PC-9 (cell line): Measurements from ENCODE around the gene AUTS2. TPM values are rescaled to one million over a fixed set of nuclear protein-coding genes. Genes with fewer than 3 reads are reported as not detected.

Source experiments
- BruUV-seq: library from RNA; stranded (reverse); fragments of 400-500 nt; replicated peaks from 2 replicates; lab custom pipeline; 2021; lab: Mats Ljungman, UMichigan
- CTCF ChIA-PET: fragments of 300-600 bp; sonication (Branson Sonifier 250); formaldehyde crosslinking; loops from one replicate; lab custom pipeline; 2022; ENCODE audit warnings: antibody characterized with exemption; lab: Charles Lee
- POLR2A ChIA-PET: fragments of 300-600 bp; sonication (Branson Sonifier 250); formaldehyde crosslinking; loops from one replicate; lab custom pipeline; 2022; ENCODE audit warnings: antibody characterized with exemption; ENCODE audit not compliant: unreplicated experiment; lab: Charles Lee
- DNase-seq, 2 experiments: peaks; one replicate each; pipeline versions ENCODE4 v3.0.0 to v3.0.0-alpha.2; 2015 to 2022; ENCODE audit warnings: mixed read lengths in 1 of 2
- H2AFZ ChIP-seq: fragments of 200-600 bp; sonication (generic); 2 replicates; pipeline ENCODE4 v1.8.1; 2017; ENCODE audit warnings: antibody characterized with exemption
- H3F3A ChIP-seq: fragments of 200-600 bp; sonication (generic); 2 replicates; pipeline ENCODE4 v1.8.1; 2017; ENCODE audit warnings: antibody characterized with exemption, mild to moderate bottlenecking, low read depth; ENCODE audit not compliant: insufficient read depth
- H3K27ac ChIP-seq: fragments of 200-600 bp; sonication (generic); 2 replicates; pipeline ENCODE4 v1.6.1; 2016; ENCODE audit warnings: mixed run types
- H3K27me3 ChIP-seq: fragments of 200-600 bp; sonication (generic); 2 replicates; pipeline ENCODE4 v1.6.1; 2016; ENCODE audit warnings: low read depth, mixed run types; ENCODE audit not compliant: insufficient read depth
- H3K36me3 ChIP-seq: fragments of 200-600 bp; sonication (generic); 2 replicates; pipeline ENCODE4 v1.6.1; 2016; ENCODE audit warnings: low read depth, mixed run types
- H3K4me1 ChIP-seq: fragments of 200-600 bp; sonication (generic); replicated peaks from 2 replicates; pipeline ENCODE4 v1.6.1; 2016; ENCODE audit warnings: mixed run types; ENCODE audit not compliant: insufficient read depth
- H3K4me2 ChIP-seq: fragments of 200-600 bp; sonication (generic); 2 replicates; pipeline ENCODE4 v1.6.1; 2017; ENCODE audit warnings: mixed run types
- H3K4me3 ChIP-seq: fragments of 200-600 bp; sonication (generic); 2 replicates; pipeline ENCODE4 v1.6.1; 2016; ENCODE audit warnings: mixed run types
- H3K79me2 ChIP-seq: fragments of 200-600 bp; sonication (generic); 2 replicates; pipeline ENCODE4 v1.6.1; 2017; ENCODE audit warnings: low read depth, mixed run types
- H3K9me2 ChIP-seq: fragments of 200-600 bp; sonication (generic); 2 replicates; pipeline ENCODE4 v1.8.1; 2017; ENCODE audit warnings: mild to moderate bottlenecking; ENCODE audit not compliant: insufficient read depth
- H3K9me3 ChIP-seq: fragments of 200-600 bp; sonication (generic); 2 replicates; pipeline ENCODE4 v1.8.1; 2016; ENCODE audit warnings: low read depth; ENCODE audit not compliant: insufficient read depth
- H4K20me1 ChIP-seq: fragments of 200-600 bp; sonication (generic); 2 replicates; pipeline ENCODE4 v1.8.1; 2017; ENCODE audit not compliant: insufficient read depth
- CTCF ChIP-seq: fragments of 200-600 bp; sonication (generic); conservative IDR thresholded peaks from 2 replicates; pipeline ENCODE4 v1.6.1; 2017; ENCODE audit warnings: mixed run types, antibody characterized with exemption, mild to moderate bottlenecking, moderate library complexity
- EZH2 ChIP-seq: fragments of 200-600 bp; sonication (generic); IDR thresholded peaks from 2 replicates; pipeline ENCODE4 v1.8.0; 2017; ENCODE audit warnings: antibody characterized with exemption, low read depth
- intact Hi-C: fragments of 100-400 bp; cut with micrococcal nuclease; formaldehyde crosslinking; loops from one replicate; pipeline ENCODE4 v1.10.0; 2022; ENCODE audit not compliant: unreplicated experiment
- total RNA-seq: library from RNA; stranded (reverse); gene quantifications from 2 replicates; pipeline ENCODE4 v1.2.3, GENCODE V29; 2021

The AUTS2 gene
- total RNA-seq, 1 experiment from 2014 or later, result not detected

GRCh38 chr7:69919426-69920111 lies 321.3 kb downstream of the AUTS2 start:
- Histone ChIP-seq H2AFZ (no peak overlapping the region), H3K9me3 (no peaks in the 10 kb centered on the region), H3K4me2 (no peak overlapping the region), H3K79me2 (no peaks in the 10 kb centered on the region), H3K36me3 (no peaks in the 10 kb centered on the region), H3F3A (no peaks in the 10 kb centered on the region), H3K27ac (no peak overlapping the region), H3K4me3 (no peak overlapping the region), H3K4me1 (no peaks in the 10 kb centered on the region), H3K27me3 (no peaks in the 10 kb centered on the region), H3K9me2 (no peaks in the 10 kb centered on the region), H4K20me1 (no peaks in the 10 kb centered on the region)
- POLR2A ChIA-PET, result no interaction called here
- intact Hi-C loops, result no loop called here
- DNase-seq, result no peak
- CTCF ChIA-PET, result no interaction called here
- no TSS peak for BruUV-seq
- no peak for TF ChIP-seq EZH2
- TF ChIP-seq CTCF, result no peak

- Histone ChIP-seq H3K79me2 (no peaks in the 10 kb centered on the region), H3K9me3 (no peaks in the 10 kb centered on the region), H3K27me3 (no peaks in the 10 kb centered on the region), H3K4me2 (no peak overlapping the region), H4K20me1 (no peaks in the 10 kb centered on the region), H2AFZ (no peak overlapping the region), H3F3A (no peaks in the 10 kb centered on the region), H3K36me3 (no peaks in the 10 kb centered on the region), H3K4me3 (no peak overlapping the region), H3K9me2 (no peaks in the 10 kb centered on the region), H3K27ac (no peak overlapping the region), H3K4me1 (no peaks in the 10 kb centered on the region)
- CTCF ChIA-PET, result no interaction called here
- BruUV-seq, result no TSS peak
- intact Hi-C loops, result no loop called here
- POLR2A ChIA-PET, result no interaction called here
- no peak for DNase-seq
- no peak for TF ChIP-seq EZH2
- TF ChIP-seq CTCF, result no peak
Observed at GRCh38 chr7:69920797-69921196, 322.5 kb downstream of the AUTS2 start.

GRCh38 chr7:69922026-69922803 lies 323.9 kb downstream of the AUTS2 start:
- no peaks in the 10 kb centered on the region for H3K9me3 ChIP-seq
- H3F3A ChIP-seq, result no peaks in the 10 kb centered on the region
- no TSS peak for BruUV-seq
- no peaks in the 10 kb centered on the region for H3K9me2 ChIP-seq
- no peaks in the 10 kb centered on the region for H3K27me3 ChIP-seq
- DNase-seq, result no peak
- intact Hi-C loops, result no loop called here
- no peak overlapping the region for H3K4me3 ChIP-seq
- no peaks in the 10 kb centered on the region for H3K79me2 ChIP-seq
- no peaks in the 10 kb centered on the region for H3K4me1 ChIP-seq
- CTCF ChIA-PET, result no interaction called here
- H3K4me2 ChIP-seq, result no peak overlapping the region
- POLR2A ChIA-PET, result no interaction called here
- no peaks in the 10 kb centered on the region for H3K36me3 ChIP-seq
- H3K27ac ChIP-seq, result no peak overlapping the region
- no peaks in the 10 kb centered on the region for H4K20me1 ChIP-seq
- no peak for TF ChIP-seq CTCF
- no peak for TF ChIP-seq EZH2
- H2AFZ ChIP-seq, result no peak overlapping the region
